Loucy (cell line): ENCODE results near the gene STPG3.

Source experiments
- H2AFZ ChIP-seq: fragments of 200-600 bp; sonication (generic); 2 replicates; pipeline ENCODE4 v1.6.0; 2016; ENCODE audit warnings: antibody characterized with exemption, mild to moderate bottlenecking, low read length, moderate library complexity
- H3F3A ChIP-seq: fragments of 200-600 bp; 2 replicates; pipeline ENCODE4 v1.6.0; 2016; ENCODE audit warnings: antibody characterized with exemption, low read depth, mild to moderate bottlenecking
- H3K27me3 ChIP-seq: fragments of 200-600 bp; sonication (generic); 2 replicates; pipeline ENCODE4 v1.6.1; 2014; ENCODE audit warnings: low read length, mild to moderate bottlenecking; ENCODE audit not compliant: insufficient read depth, poor library complexity, severe bottlenecking
- H3K36me3 ChIP-seq: fragments of 200-600 bp; sonication (generic); 2 replicates; pipeline ENCODE4 v1.6.1; 2016; ENCODE audit warnings: low read length; ENCODE audit not compliant: insufficient read depth
- H3K4me1 ChIP-seq: fragments of 200-600 bp; sonication (generic); 2 replicates; pipeline ENCODE4 v1.5.1; 2014; ENCODE audit warnings: low read length, mild to moderate bottlenecking; ENCODE audit not compliant: insufficient read depth, poor library complexity, severe bottlenecking
- H3K4me2 ChIP-seq: fragments of 200-600 bp; sonication (generic); 2 replicates; pipeline ENCODE4 v1.6.0; 2014; ENCODE audit warnings: antibody characterized with exemption, low read length, low read depth, mild to moderate bottlenecking; ENCODE audit not compliant: poor library complexity, severe bottlenecking
- H3K4me3 ChIP-seq: fragments of 200-600 bp; sonication (generic); 2 replicates; pipeline ENCODE4 v1.5.1; 2014; ENCODE audit warnings: low read length, mild to moderate bottlenecking, mixed read lengths; ENCODE audit not compliant: poor library complexity, severe bottlenecking
- H3K79me2 ChIP-seq: fragments of 200-600 bp; sonication (generic); 2 replicates; pipeline ENCODE4 v1.6.1; 2014; ENCODE audit warnings: low read length; ENCODE audit not compliant: insufficient read depth
- H3K9ac ChIP-seq: fragments of 200-600 bp; sonication (generic); 2 replicates; pipeline ENCODE4 v1.6.0; 2014; ENCODE audit warnings: mild to moderate bottlenecking, low read depth, low read length, moderate library complexity; ENCODE audit not compliant: poor library complexity, severe bottlenecking
- H3K9me2 ChIP-seq: fragments of 200-600 bp; sonication (generic); replicated peaks from 2 replicates; pipeline ENCODE4 v1.6.1; 2016; ENCODE audit warnings: low read depth, low read length, mixed read lengths
- H3K9me3 ChIP-seq: fragments of 200-600 bp; sonication (generic); 2 replicates; pipeline ENCODE4 v1.6.1; 2014; ENCODE audit warnings: mild to moderate bottlenecking, antibody characterized with exemption, low read length, low read depth; ENCODE audit not compliant: insufficient read depth
- H4K20me1 ChIP-seq: fragments of 200-600 bp; sonication (generic); 2 replicates; pipeline ENCODE4 v1.6.0; 2014; ENCODE audit warnings: antibody characterized with exemption, low read length, mild to moderate bottlenecking; ENCODE audit not compliant: insufficient read depth, poor library complexity, severe bottlenecking
- CTCF ChIP-seq: fragments of 200-600 bp; sonication (generic); conservative IDR thresholded peaks from 2 replicates; pipeline ENCODE4 v1.5.1; 2014; ENCODE audit warnings: mild to moderate bottlenecking, antibody characterized with exemption, low read length
- EZH2phosphoT487 ChIP-seq: fragments of 200-600 bp; IDR thresholded peaks from 2 replicates; pipeline ENCODE4 v1.6.1; 2018; ENCODE audit warnings: antibody characterized with exemption, mild to moderate bottlenecking, moderate library complexity, borderline replicate concordance

Gene STPG3

GRCh38 chr9:137271696-137272076 lies 20.6 kb downstream of the STPG3 start:
- peaks cover 9% of the 10 kb centered on the region for H3K4me1 ChIP-seq
- no peak overlapping the region for H2AFZ ChIP-seq
- no peaks in the 10 kb centered on the region for H3K79me2 ChIP-seq
- H3K9me3 ChIP-seq = no peaks in the 10 kb centered on the region
- no peak overlapping the region for H3K4me3 ChIP-seq
- no peak overlapping the region for H3K4me2 ChIP-seq
- no peaks in the 10 kb centered on the region; the same call in 1 of the 2 replicates for H3K36me3 ChIP-seq
- H3K9ac ChIP-seq = no peak overlapping the region
- no peaks in the 10 kb centered on the region for H3K27me3 ChIP-seq
- no peaks in the 10 kb centered on the region for H3K9me2 ChIP-seq
- H3F3A ChIP-seq = no peaks in the 10 kb centered on the region
- TF ChIP-seq EZH2phosphoT487 (no peak), CTCF (no peak)
- H4K20me1 ChIP-seq = peaks cover 3% of the 10 kb centered on the region

- H4K20me1 ChIP-seq = peaks cover 3% of the 10 kb centered on the region
These were observed 21.4 kb downstream of the STPG3 start for GRCh38 chr9:137272241-137273094.

GRCh38 chr9:137273095-137273490 lies 22.0 kb downstream of the STPG3 start:
- TF ChIP-seq EZH2phosphoT487 (no peak), CTCF (no peak)
- Histone ChIP-seq H3K36me3 (no peaks in the 10 kb centered on the region; the same call in 1 of the 2 replicates), H3K4me3 (no peak overlapping the region), H3K27me3 (no peaks in the 10 kb centered on the region), H3K4me1 (peaks cover 4% of the 10 kb centered on the region), H3F3A (no peaks in the 10 kb centered on the region), H4K20me1 (peaks cover 3% of the 10 kb centered on the region), H3K9me3 (no peaks in the 10 kb centered on the region), H3K79me2 (no peaks in the 10 kb centered on the region), H3K4me2 (no peak overlapping the region), H3K9ac (no peak overlapping the region), H2AFZ (no peak overlapping the region), H3K9me2 (no peaks in the 10 kb centered on the region)

More at GRCh38 chr9:137272241-137273094, 21.4 kb downstream of the STPG3 start:
- Histone ChIP-seq H3K4me3 (no peak overlapping the region), H3K36me3 (no peaks in the 10 kb centered on the region; the same call in 1 of the 2 replicates), H3K79me2 (no peaks in the 10 kb centered on the region), H3K9ac (no peak overlapping the region), H3K27me3 (no peaks in the 10 kb centered on the region), H3K9me2 (no peaks in the 10 kb centered on the region), H3K4me1 (peaks cover 9% of the 10 kb centered on the region), H2AFZ (no peak overlapping the region), H3F3A (no peaks in the 10 kb centered on the region), H3K4me2 (no peak overlapping the region), H3K9me3 (no peaks in the 10 kb centered on the region)
- TF ChIP-seq CTCF (no peak; the same call in 1 of the 2 replicates), EZH2phosphoT487 (no peak)
